Activated CD8-positive, alpha-beta memory T cell treated with anti-CD3 and anti-CD28 coated beads for 48 hours (primary cell): ENCODE results near the gene PCBP4.
A peak's percentile ranks its signal among the peaks of the same experiment; 100 is the strongest.

Source experiments
- DNase-seq, 3 experiments: peaks; one replicate each; pipeline ENCODE4 v3.0.0-alpha.2; 2020; ENCODE audit warnings: low read depth in 2 of 3, low spot score in 2 of 3

Gene PCBP4

GRCh38 chr3:51955893-51956770 lies 11.1 kb downstream of the PCBP4 start:
- DNase-seq = peak in 1 of 3 experiments; percentile 10

DNA sequence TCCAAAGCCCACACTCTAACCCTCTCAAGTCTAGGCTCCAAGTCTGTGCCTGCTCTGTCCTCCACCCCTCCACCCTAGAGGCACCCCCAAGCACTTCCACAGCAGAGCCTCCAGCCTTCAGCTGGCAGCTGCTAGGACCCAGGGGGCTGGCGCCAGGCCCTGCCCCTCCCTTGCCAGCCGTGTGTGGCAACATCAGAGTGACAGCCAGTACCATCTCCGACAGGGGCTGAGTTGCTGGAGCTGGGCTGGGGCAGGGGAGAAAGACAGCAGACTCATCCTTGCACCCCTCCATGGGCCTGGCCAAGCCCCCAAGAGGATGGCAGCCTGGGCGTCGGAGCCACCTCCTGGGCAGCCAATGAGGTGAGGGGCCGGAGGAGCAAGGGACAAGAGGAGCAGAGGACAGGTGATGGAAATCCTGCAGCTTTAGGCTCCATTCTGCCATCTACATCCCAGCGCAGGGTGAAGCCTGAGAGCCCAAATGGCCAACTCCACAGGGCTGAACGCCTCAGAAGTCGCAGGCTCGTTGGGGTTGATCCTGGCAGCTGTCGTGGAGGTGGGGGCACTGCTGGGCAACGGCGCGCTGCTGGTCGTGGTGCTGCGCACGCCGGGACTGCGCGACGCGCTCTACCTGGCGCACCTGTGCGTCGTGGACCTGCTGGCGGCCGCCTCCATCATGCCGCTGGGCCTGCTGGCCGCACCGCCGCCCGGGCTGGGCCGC lies 11.9 kb downstream of the PCBP4 start, which contains the start of gene GPR62:
Gene GPR62 (plus strand): TSS at position 207 of the 718 bp plus-strand sequence. CDS start 272 bp downstream, at position 479.
- DNase-seq = no peak

DNA sequence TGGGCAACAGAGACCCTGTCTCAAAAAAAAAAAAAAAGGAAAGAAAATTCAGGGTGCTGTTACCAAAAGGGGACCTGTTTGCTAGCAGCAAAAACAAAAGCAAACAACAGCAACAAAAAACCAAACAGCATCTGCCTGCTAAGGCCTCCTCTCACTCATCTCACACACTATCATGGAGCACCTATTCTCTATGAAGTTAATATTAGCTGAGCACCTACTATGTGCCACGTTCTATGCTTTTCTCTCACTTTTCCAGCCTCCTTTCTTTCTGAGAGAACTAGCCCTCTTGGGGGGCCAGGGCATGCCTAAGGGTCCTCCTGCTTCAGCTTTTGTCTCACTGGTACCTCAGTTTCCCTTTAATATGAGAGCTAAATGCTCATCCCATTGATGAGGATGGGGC lies 12.5 kb downstream of the PCBP4 start:
- no peak for DNase-seq

DNA sequence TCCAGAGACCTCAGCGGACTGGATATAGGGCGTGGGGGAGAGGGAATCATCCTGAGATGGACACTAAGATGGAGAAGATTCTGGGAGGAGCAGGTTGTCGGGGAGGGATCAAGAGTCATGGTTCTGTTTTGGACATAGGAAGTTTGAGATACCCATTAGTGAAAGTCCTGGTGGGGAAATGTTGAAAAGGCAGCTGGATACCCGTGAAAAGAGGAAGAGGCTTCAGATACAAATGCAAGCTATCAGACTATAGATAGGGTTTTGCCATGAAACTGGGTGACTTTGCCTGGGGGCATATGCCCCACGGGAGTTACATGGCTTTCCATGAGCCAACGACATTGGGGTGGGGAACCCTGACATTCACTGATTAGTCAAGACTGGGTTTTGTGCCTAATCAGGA lies 13.1 kb downstream of the PCBP4 start:
- DNase-seq = no peak

DNA sequence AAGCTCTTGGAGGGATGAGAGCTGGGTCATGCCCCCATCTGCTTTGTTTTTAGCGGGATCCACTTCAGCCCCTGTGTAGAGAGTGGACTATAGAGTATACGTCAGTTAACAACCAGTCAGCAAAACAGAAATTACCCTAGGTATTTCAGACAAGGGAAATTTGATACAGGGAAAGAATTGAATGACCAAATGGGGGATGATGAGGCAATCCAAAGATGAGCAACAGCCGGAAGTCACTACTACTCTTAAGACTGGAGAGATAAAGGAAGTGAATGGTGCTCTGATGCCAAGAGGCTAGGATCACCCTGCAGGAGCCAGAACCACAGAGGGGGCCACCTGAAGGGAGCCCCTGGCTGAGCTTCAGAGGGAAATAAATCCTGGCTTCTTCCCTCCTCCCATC lies 13.8 kb downstream of the PCBP4 start:
- DNase-seq = no peak

DNA sequence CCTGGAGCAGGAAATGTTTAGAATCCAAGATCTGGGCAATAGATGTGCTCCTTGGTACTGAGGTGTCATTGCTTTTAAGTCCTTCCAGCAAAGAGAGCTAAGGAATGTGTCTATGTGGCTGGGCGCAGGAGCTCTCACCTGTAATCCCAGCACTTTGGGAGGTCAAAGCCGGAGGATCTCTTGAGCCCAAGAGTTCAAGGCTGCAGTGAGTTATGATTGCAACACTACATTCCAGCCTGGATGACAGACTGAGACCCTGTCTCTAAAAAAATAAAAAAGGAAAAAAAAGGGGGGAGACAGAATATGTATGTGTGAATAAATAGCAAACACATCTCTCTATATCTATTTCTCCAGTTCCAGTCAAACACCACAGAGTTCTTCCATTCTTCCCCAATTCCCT lies 16.4 kb downstream of the PCBP4 start:
- DNase-seq = no peak

DNA sequence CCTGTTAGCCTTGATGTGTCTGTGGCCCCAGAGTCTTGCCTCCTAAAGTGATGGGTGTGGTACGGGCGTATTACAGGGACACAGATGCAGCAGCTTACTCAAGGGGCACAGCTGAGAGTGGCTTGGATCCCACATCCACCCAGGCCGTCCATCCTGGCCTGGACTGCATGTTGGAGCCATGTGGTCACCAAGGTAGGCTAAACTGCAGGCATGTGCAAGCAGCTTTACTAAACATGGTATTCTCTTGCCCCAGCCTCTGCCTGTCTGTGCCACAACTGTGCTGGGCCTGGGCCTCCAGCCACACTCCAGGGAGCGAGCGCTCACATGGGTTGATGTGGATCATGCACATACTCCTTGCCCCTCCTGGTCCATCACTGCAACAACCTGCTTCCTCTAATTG lies 18.1 kb downstream of the PCBP4 start:
- DNase-seq = no peak

DNA sequence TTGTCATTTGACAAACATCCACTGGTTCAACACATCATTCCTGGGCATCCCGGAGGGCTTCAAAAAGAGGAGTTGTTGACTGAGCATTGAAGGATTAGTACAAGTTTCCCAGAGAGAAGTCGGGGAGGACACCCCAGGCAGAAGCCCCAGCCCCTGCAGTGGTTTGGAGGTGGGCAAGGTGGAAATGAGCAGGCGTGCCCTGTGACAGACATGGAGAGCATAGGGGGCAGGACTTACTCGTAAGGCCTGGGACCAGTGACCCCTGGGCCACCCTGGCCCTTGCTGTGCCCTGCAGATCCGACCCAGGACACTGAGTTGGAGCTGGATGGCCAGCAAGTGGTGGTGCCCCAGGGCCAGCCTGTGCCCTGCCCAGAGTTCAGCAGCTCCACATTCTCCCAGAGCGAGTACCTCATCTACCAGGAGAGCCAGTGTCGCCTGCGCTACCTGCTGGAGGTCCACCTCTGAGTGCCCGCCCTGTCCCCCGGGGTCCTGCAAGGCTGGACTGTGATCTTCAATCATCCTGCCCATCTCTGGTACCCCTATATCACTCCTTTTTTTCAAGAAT lies 19.2 kb downstream of the PCBP4 start:
- DNase-seq = no peak

DNA sequence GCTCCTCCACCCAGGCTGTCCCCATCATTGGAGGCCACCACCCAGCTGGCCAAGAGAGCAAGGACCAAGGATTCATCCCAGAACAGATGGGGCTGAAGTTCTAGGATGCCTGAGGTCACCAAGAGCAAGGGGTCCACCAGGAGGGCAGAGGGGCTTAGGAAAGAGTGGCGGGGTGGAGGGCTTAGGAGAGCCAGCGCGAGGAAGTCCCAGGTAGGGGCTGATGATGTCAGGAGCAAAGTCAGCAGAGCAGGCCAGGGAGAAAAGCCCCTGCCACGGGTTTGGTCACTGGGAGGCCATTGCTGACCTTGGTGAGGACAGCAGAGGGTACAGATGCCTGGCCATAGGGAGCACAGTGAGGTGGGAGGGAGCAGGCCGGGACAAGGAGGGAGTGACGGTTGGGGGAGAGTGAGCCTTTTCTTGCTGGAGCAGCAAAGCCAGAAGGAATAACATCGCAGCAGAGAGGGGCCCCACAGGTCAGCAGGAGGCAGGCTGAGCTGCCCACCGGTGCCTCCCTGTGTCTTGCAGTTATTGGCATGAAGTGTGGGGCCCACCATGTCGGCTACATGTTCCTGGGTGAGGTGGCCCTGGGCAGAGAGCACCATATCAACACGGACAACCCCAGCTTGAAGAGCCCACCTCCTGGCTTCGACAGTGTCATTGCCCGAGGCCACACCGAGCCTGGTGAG lies 19.9 kb downstream of the PCBP4 start:
- DNase-seq = no peak

DNA sequence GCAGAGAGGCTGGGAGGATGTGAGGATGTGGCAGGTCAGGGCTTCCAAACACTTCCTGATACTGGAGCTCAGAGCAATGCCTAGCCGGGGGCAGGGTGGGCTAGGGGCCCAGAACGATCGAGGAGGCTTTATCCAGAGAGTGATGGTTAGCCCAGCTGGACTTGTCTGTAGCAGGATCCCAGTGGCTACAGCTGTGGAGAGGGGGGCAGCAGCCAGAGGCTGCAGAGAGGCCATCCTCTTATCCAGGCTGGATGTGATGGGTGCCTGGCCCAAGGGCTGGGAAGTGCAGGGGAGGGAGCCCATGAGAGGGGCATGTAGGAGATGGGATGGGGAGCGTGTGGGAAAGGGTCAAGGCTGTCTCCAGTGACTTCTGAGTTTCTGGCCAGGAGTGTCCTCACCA lies 20.5 kb downstream of the PCBP4 start:
- no peak for DNase-seq

GRCh38 chr3:51945926-51946705 lies 21.1 kb downstream of the PCBP4 start:
- no peak for DNase-seq

DNA sequence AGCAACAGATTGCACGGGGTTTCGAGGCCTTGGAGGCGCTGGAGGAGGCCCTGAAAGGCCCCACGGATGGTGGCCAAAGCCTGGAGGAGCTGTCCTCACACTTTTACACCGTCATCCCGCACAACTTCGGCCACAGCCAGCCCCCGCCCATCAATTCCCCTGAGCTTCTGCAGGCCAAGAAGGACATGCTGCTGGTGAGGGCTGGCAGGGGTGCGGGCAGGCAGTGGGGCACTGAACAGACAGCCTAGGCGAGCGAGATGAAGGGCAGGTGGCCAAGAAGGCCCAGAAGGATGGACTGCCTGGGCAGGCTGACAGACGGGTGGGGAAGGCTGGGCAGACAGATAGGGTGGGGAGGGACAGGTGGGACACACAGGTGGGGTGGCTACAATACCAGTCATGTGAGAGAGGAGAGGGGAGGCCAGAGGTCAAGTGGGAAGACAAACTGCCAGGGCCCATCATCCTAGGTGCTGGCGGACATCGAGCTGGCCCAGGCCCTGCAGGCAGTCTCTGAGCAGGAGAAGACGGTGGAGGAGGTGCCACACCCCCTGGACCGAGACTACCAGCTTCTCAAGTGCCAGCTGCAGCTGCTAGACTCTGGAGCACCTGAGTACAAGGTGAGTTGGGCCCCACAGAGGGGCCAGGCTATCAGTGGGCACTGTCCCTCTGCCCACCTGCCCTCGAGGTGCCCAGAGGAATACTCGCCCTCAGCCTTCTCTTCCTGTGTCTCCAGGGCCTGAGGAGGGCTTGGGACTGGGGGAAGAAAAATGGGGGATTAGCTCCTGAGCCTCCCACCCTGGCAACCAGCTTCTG lies 22.0 kb downstream of the PCBP4 start:
- no peak for DNase-seq

DNA sequence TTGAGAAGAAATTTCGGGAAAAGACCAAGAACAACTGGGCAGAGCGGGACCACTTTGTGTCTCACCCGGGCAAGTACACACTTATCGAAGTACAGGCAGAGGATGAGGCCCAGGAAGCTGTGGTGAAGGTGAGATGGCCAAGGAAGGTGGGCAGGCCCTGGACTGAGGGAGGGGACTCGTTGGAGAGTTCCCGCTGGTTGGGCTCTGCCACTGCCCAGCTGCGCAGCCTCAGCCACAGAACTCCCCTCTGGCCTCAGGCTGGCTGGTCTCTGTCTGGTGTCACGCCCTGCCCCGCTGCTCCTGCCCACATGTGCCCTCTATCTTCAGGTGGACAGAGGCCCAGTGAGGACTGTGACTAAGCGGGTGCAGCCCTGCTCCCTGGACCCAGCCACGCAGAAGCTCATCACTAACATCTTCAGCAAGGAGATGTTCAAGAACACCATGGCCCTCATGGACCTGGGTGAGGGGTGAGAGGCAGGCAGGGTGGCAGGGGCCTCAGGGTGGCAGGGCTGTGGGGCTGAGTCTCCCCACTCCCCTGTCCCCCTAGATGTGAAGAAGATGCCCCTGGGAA lies 22.7 kb downstream of the PCBP4 start:
- DNase-seq = no peak

GRCh38 chr3:51943451-51944391 lies 23.5 kb downstream of the PCBP4 start:
- DNase-seq = no peak

GRCh38 chr3:51942603-51943450 lies 24.4 kb downstream of the PCBP4 start:
- DNase-seq = peak in 2 of 3 experiments; percentile 10 to 43

DNA sequence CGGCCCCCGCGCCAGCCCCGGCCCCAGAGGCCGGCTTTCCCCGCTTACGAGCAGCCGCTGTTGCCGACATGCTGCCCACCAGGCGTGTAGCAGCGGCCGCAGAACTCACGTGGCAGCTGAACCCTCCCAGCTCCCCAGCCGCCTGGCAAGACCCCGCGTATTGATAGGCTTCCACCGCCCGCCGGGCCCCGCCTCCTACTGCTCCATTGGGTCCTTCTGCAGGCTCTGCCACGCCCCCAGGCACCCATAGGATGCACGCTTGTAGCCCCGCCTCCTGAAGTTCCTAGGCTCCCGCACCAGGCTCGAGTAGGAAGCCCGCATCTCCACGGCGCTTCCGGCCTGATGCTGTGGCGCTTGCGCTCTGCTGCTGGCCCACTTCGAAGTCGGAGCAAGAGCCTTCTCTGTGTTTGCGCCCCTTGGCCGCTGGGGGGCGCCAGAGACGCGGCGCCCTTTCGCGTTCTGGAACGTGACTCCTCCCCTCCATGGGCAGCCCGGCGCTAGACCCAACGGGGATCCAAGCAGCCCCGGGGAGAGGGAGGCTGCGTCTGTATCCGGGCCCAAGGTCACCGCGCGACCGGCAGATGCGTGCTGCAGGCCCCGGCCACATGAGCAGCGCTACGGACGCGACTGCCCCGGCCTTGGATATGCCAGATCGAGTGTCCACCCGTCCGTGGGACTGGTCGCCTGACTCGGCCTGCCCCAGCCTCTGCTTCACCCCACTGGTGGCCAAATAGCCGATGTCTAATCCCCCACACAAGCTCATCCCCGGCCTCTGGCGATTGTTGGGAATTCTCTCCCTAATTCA lies 25.3 kb downstream of the PCBP4 start, which contains the start of the genes PARP3 and RRP9:
Gene PARP3 (plus strand): TSS at position 566 of the 805 bp plus-strand sequence. CDS start 993 bp downstream, outside the sequence.
Gene RRP9 (minus strand): TSS at position 107 of the 805 bp plus-strand sequence. CDS start 37 bp downstream, at position 70.
- DNase-seq = peak; percentile 90 to 99 (median 91)
